Smooth muscle cell (in vitro differentiated cells): ENCODE data around the gene ITPK1. TPM values are rescaled to one million over a fixed set of nuclear protein-coding genes. Genes with fewer than 3 reads are reported as not detected.

ENCODE experiments used
- DNase-seq: peaks from one replicate; lab custom pipeline; 2025; ENCODE audit not compliant: unreplicated experiment; lab: John Stamatoyannopoulos, UW
- H2AFZ ChIP-seq: fragments of 200-600 bp; sonication (generic); 2 replicates; pipeline ENCODE4 v1.6.0; 2016; ENCODE audit warnings: antibody characterized with exemption, low read depth, mild to moderate bottlenecking
- H3F3A ChIP-seq: fragments of 200-600 bp; sonication (generic); 2 replicates; pipeline ENCODE4 v1.6.0; 2017; ENCODE audit warnings: antibody characterized with exemption, low read depth
- H3K27ac ChIP-seq: fragments of 200-600 bp; sonication (generic); 2 replicates; pipeline ENCODE4 v1.5.1; 2016; ENCODE audit warnings: low read depth, mild to moderate bottlenecking
- H3K27me3 ChIP-seq: fragments of 200-600 bp; sonication (generic); 2 replicates; pipeline ENCODE4 v1.6.1; 2016; ENCODE audit warnings: low read depth, mild to moderate bottlenecking
- H3K36me3 ChIP-seq: fragments of 200-600 bp; sonication (generic); 2 replicates; pipeline ENCODE4 v1.5.1; 2016; ENCODE audit warnings: low read depth
- H3K4me1 ChIP-seq: fragments of 200-600 bp; sonication (generic); 2 replicates; pipeline ENCODE4 v1.5.1; 2016; ENCODE audit warnings: low read depth
- H3K4me2 ChIP-seq: fragments of 200-600 bp; sonication (generic); 2 replicates; pipeline ENCODE4 v1.6.0; 2016; ENCODE audit warnings: mild to moderate bottlenecking
- H3K4me3 ChIP-seq: fragments of 200-600 bp; sonication (generic); 2 replicates; pipeline ENCODE4 v1.5.1; 2016; ENCODE audit warnings: mild to moderate bottlenecking
- H3K79me2 ChIP-seq: fragments of 200-600 bp; sonication (generic); 2 replicates; pipeline ENCODE4 v1.6.0; 2016; ENCODE audit warnings: low read depth, mild to moderate bottlenecking
- H3K9ac ChIP-seq: fragments of 200-600 bp; sonication (generic); 2 replicates; pipeline ENCODE4 v1.6.0; 2016; ENCODE audit warnings: low read depth
- H3K9me3 ChIP-seq: fragments of 200-600 bp; sonication (generic); replicated peaks from 2 replicates; pipeline ENCODE4 v1.5.1; 2016; ENCODE audit warnings: low read depth
- H4K20me1 ChIP-seq: fragments of 200-600 bp; sonication (generic); 2 replicates; pipeline ENCODE4 v1.6.0; 2016; ENCODE audit warnings: low read depth
- CTCF ChIP-seq: fragments of 200-600 bp; sonication (generic); IDR thresholded peaks from 2 replicates; pipeline ENCODE4 v1.5.1; 2017; ENCODE audit warnings: borderline replicate concordance, mild to moderate bottlenecking, antibody characterized with exemption; ENCODE audit not compliant: insufficient read depth, poor library complexity, severe bottlenecking
- WGBS: methylation state at CpG from one replicate; pipeline ENCODE4 v1.1.7; 2016; ENCODE audit warnings: low lambda C conversion rate; 5-methylcytosine and 5-hydroxymethylcytosine counted together
- polyA plus RNA-seq: library from polyadenylated mRNA; unstranded; fragments of >200 nt; fragmentation: Nextera tagmentation; extraction: Ambion mirVana; gene quantifications from 2 replicates; pipeline ENCODE4 v1.2.1, GENCODE V29; 2016
- total RNA-seq: library from RNA; depleted of rRNA; stranded (reverse); fragments of >200 nt; gene quantifications from 2 replicates; pipeline ENCODE4 v1.2.3, GENCODE V29; 2014

Gene ITPK1
- total and polyA plus RNA-seq, 2 experiments from 2014 or later, result 9.2 to 14.2 TPM

DNA sequence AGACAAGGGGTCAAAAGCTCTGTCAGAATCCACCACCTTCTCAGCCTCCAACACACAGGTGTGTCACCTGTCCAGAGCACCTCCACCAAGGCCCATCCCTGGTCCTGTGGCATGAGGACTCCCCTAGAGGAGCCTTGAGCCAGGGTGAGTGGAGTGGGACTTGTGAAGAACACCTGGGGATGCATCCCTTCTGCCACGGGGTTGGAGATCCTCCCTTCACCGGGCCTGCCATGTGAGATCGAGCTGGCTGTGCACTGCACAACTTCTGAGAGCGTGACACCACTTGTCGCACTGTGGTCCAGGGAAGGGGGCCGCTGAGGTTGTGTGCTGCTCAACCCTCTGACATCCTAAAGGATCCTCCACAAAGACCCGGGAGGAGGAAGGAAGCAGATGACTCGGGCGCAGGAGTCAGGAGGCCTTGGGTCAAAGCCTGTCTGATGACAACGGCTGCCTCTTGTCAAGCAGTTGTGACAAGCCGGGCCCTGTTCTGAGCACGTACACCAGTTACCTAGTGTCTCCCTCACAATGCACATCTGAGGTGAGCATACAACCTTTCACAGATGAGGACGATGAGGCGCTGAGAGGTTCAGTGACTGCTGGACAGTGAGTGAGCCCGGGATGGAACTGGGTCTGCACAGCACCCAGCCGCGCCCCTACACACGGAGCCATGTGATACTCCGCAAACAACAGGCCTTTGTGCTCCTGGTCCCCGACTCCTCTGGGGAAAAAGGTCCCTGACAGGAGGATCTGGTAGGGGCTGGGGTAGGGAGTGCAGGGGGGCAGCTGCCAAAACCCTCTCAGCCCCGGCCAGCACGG is 157.1 kb downstream of the ITPK1 start:
- H3K27me3 ChIP-seq, result no peaks in the 10 kb centered on the region
- no peaks in the 10 kb centered on the region for H3K79me2 ChIP-seq
- TF ChIP-seq CTCF, result no peak
- H3K27ac ChIP-seq, result no peak overlapping the region
- no peaks in the 10 kb centered on the region for H3F3A ChIP-seq
- no peak overlapping the region for H3K9ac ChIP-seq
- no peak for DNase-seq
- H2AFZ ChIP-seq, result no peak overlapping the region
- H4K20me1 ChIP-seq, result no peaks in the 10 kb centered on the region
- 85% methylated on average over 22 of the region's 22 CpGs for whole genome bisulfite sequencing
- H3K4me2 ChIP-seq, result no peak overlapping the region
- no peaks in the 10 kb centered on the region for H3K36me3 ChIP-seq
- no peaks in the 10 kb centered on the region for H3K9me3 ChIP-seq
- no peak overlapping the region for H3K4me3 ChIP-seq
- no peaks in the 10 kb centered on the region for H3K4me1 ChIP-seq

- H3K79me2 ChIP-seq, result no peaks in the 10 kb centered on the region
- no peaks in the 10 kb centered on the region for H4K20me1 ChIP-seq
- no peak for TF ChIP-seq CTCF
- no peaks in the 10 kb centered on the region for H3F3A ChIP-seq
- H2AFZ ChIP-seq, result no peak overlapping the region
- H3K4me2 ChIP-seq, result no peak overlapping the region
- H3K9ac ChIP-seq, result no peak overlapping the region
- H3K27me3 ChIP-seq, result no peaks in the 10 kb centered on the region
- no peaks in the 10 kb centered on the region for H3K9me3 ChIP-seq
- no peak overlapping the region for H3K27ac ChIP-seq
- no peak for DNase-seq
- no peaks in the 10 kb centered on the region for H3K4me1 ChIP-seq
- H3K4me3 ChIP-seq, result no peak overlapping the region
- H3K36me3 ChIP-seq, result no peaks in the 10 kb centered on the region
- WGBS, result 95% methylated on average over 11 of the region's 11 CpGs
Measured at GRCh38 chr14:92956961-92957360, 158.8 kb downstream of the ITPK1 start.

DNA sequence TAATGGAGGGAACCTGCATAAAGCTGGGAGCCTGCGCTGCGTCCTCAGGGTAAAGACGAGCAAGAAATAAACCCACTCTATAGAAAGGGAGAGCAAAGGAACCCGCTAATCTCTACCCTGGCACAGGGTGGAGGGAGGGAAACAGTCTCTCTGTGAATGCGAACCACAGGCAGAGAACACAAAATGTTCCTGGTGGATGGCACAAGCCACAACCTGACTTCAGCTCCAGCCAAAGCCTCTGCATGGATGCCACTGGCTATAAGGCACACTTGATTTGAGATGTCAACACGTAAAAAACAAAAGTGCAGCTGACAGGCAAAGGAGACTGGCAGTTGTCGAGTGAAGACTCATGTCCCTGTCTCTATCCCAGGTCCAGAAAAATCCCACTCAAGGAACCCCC is 160.3 kb downstream of the ITPK1 start:
- no peaks in the 10 kb centered on the region for H3K27me3 ChIP-seq
- H3K79me2 ChIP-seq, result no peaks in the 10 kb centered on the region
- no peaks in the 10 kb centered on the region for H3F3A ChIP-seq
- no peak overlapping the region for H3K27ac ChIP-seq
- 96% methylated on average over 7 of the region's 7 CpGs for whole genome bisulfite sequencing
- no peak overlapping the region for H3K4me2 ChIP-seq
- H3K9ac ChIP-seq, result no peak overlapping the region
- H2AFZ ChIP-seq, result no peak overlapping the region
- no peaks in the 10 kb centered on the region for H3K36me3 ChIP-seq
- DNase-seq, result no peak
- no peak for TF ChIP-seq CTCF
- no peaks in the 10 kb centered on the region for H3K9me3 ChIP-seq
- no peaks in the 10 kb centered on the region for H3K4me1 ChIP-seq
- H3K4me3 ChIP-seq, result no peak overlapping the region
- H4K20me1 ChIP-seq, result no peaks in the 10 kb centered on the region

DNA sequence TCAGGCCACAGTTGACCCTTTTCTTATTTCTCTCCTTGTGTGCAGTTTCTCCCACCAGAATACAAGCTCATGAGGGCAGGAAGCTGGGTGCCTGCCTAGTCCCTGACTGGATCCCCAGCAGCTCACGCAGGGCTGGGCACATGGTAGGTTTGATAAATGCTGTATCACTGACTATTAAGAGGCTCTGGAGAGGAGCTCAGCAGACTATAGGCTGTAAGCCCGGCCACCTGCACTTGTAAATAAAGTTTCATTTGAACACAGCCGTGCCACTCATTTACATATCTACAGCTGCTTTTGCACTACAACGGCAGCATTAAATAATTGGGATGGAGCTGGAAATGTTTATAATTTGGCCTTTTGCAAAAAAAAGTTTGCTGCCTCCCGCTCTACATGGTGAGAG is 160.8 kb downstream of the ITPK1 start:
- no peak overlapping the region for H3K4me3 ChIP-seq
- no peaks in the 10 kb centered on the region for H3F3A ChIP-seq
- H3K27me3 ChIP-seq, result no peaks in the 10 kb centered on the region
- H3K4me2 ChIP-seq, result no peak overlapping the region
- 94% methylated on average over 5 of the region's 5 CpGs for WGBS
- no peaks in the 10 kb centered on the region for H3K9me3 ChIP-seq
- H3K36me3 ChIP-seq, result no peaks in the 10 kb centered on the region
- no peaks in the 10 kb centered on the region for H3K79me2 ChIP-seq
- H3K9ac ChIP-seq, result no peak overlapping the region
- H3K4me1 ChIP-seq, result no peaks in the 10 kb centered on the region
- H3K27ac ChIP-seq, result no peak overlapping the region
- H4K20me1 ChIP-seq, result no peaks in the 10 kb centered on the region
- no peak overlapping the region for H2AFZ ChIP-seq
- DNase-seq, result no peak
- TF ChIP-seq CTCF, result no peak
